SU-DHL-6 (cell line): ENCODE results near the gene AGPAT3.

ENCODE experiments used
- H2AFZ ChIP-seq: fragments of 200-600 bp; sonication (generic); 2 replicates; pipeline ENCODE4 v1.6.1; 2014; ENCODE audit warnings: low read depth, mild to moderate bottlenecking, moderate library complexity, mixed read lengths, antibody characterized with exemption, low read length; ENCODE audit not compliant: severe bottlenecking
- H3F3A ChIP-seq: fragments of 200-600 bp; shearing (Covaris generic); 2 replicates; pipeline ENCODE4 v1.6.0; 2016; ENCODE audit warnings: antibody characterized with exemption, mild to moderate bottlenecking; ENCODE audit not compliant: insufficient read depth
- H3K27ac ChIP-seq: fragments of 200-600 bp; sonication (generic); 2 replicates; pipeline ENCODE4 v1.5.1; 2016; ENCODE audit warnings: low read depth, mild to moderate bottlenecking, low read length, moderate library complexity, mixed read lengths
- H3K27me3 ChIP-seq: fragments of 200-600 bp; sonication (generic), shearing (Covaris generic); 2 replicates; pipeline ENCODE4 v1.6.0; 2014; ENCODE audit warnings: mild to moderate bottlenecking, low read length
- H3K36me3 ChIP-seq: fragments of 200-600 bp; sonication (generic); 2 replicates; pipeline ENCODE4 v1.6.1; 2014; ENCODE audit warnings: mild to moderate bottlenecking, low read length, mixed read lengths
- H3K4me2 ChIP-seq: fragments of 300-600, 200-600 bp; shearing (Covaris generic), sonication (generic); 2 replicates; pipeline ENCODE4 v1.6.0; 2014; ENCODE audit warnings: low read length, low read depth, mild to moderate bottlenecking; ENCODE audit not compliant: poor library complexity, severe bottlenecking
- H3K4me3 ChIP-seq: fragments of 200-600 bp; sonication (generic); 2 replicates; pipeline ENCODE4 v1.5.1; 2014; ENCODE audit warnings: antibody characterized with exemption, low read length, mild to moderate bottlenecking, mixed read lengths; ENCODE audit not compliant: insufficient read depth, poor library complexity, severe bottlenecking
- H3K79me2 ChIP-seq: fragments of 200-600 bp; sonication (generic); 2 replicates; pipeline ENCODE4 v1.6.1; 2014; ENCODE audit warnings: mild to moderate bottlenecking, low read length, moderate library complexity; ENCODE audit not compliant: insufficient read depth
- H3K9ac ChIP-seq: fragments of 200-600 bp; sonication (generic); 2 replicates; pipeline ENCODE4 v1.7.0; 2014; ENCODE audit warnings: mild to moderate bottlenecking, low read length
- H3K9me2 ChIP-seq: fragments of 200-600 bp; sonication (generic); replicated peaks from 2 replicates; pipeline ENCODE4 v1.6.1; 2014; ENCODE audit warnings: low read length; ENCODE audit not compliant: insufficient read depth
- H3K9me3 ChIP-seq: fragments of 200-600 bp; sonication (generic); 2 replicates; pipeline ENCODE4 v1.6.1; 2014; ENCODE audit warnings: low read length, mixed read lengths; ENCODE audit not compliant: insufficient read depth
- H4K20me1 ChIP-seq: fragments of 200-600 bp; sonication (generic); 2 replicates; pipeline ENCODE4 v1.6.1; 2014; ENCODE audit warnings: low read depth, mild to moderate bottlenecking, antibody characterized with exemption, low read length, moderate library complexity, mixed read lengths
- EZH2phosphoT487 ChIP-seq: fragments of 200-600 bp; sonication (generic), shearing (Covaris generic); conservative IDR thresholded peaks from 2 replicates; pipeline ENCODE4 v1.6.1; 2018; ENCODE audit warnings: mild to moderate bottlenecking, antibody characterized with exemption, low read length, moderate library complexity, mixed read lengths
- TF ChIP-seq, protein P1 (sequence below): fragments of 200-600 bp; sonication (generic); IDR thresholded peaks from one replicate; pipeline ENCODE4 v1.5.1; 2017; ENCODE audit warnings: antibody characterized with exemption, mild to moderate bottlenecking, low read length, moderate library complexity; ENCODE audit not compliant: insufficient read depth, poor library complexity, severe bottlenecking

Gene AGPAT3, protein sequence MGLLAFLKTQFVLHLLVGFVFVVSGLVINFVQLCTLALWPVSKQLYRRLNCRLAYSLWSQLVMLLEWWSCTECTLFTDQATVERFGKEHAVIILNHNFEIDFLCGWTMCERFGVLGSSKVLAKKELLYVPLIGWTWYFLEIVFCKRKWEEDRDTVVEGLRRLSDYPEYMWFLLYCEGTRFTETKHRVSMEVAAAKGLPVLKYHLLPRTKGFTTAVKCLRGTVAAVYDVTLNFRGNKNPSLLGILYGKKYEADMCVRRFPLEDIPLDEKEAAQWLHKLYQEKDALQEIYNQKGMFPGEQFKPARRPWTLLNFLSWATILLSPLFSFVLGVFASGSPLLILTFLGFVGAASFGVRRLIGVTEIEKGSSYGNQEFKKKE

DNA sequence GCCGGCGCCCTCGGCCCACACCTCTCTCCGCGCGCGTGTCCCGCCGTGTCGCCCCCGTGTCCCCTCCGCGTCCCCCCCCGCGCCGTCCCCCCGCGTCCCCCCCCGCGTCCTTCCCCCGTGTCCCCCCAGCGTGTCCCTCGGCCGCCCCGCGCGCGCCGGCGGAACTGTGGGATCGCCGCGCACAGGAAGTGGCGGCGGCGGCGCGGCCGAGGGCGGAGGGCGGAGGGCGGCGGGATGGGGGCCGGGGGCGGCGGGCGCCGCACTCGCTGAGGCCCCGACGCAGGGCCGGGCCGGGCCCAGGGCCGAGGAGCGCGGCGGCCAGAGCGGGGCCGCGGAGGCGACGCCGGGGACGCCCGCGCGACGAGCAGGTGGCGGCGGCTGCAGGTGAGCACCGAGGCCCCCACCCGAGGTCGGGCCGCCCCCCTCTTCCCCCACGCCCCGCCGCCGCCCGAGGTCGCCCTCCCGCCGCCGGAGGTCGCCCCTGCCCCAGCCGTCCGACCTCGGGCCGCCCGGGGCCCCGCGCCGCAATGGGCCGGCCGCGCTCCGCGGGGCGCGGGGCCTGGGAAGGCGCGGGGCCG lies at the start of gene AGPAT3:
Gene AGPAT3, plus strand, starts transcription at position 262 of the 578 bp plus-strand sequence. CDS start 94,459 bp downstream, outside the sequence.
- H3K4me3 ChIP-seq, result no peak within 1 kb of the TSS
- TF ChIP-seq, protein P1, sequence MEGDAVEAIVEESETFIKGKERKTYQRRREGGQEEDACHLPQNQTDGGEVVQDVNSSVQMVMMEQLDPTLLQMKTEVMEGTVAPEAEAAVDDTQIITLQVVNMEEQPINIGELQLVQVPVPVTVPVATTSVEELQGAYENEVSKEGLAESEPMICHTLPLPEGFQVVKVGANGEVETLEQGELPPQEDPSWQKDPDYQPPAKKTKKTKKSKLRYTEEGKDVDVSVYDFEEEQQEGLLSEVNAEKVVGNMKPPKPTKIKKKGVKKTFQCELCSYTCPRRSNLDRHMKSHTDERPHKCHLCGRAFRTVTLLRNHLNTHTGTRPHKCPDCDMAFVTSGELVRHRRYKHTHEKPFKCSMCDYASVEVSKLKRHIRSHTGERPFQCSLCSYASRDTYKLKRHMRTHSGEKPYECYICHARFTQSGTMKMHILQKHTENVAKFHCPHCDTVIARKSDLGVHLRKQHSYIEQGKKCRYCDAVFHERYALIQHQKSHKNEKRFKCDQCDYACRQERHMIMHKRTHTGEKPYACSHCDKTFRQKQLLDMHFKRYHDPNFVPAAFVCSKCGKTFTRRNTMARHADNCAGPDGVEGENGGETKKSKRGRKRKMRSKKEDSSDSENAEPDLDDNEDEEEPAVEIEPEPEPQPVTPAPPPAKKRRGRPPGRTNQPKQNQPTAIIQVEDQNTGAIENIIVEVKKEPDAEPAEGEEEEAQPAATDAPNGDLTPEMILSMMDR, result no peak
- no peak for TF ChIP-seq EZH2phosphoT487
- no peaks in the 10 kb centered on the region for H3K9me2 ChIP-seq
- no peaks in the 10 kb centered on the region for H3K9me3 ChIP-seq
- no peaks in the 10 kb centered on the region for H3F3A ChIP-seq
- H3K9ac ChIP-seq, result no peak within 1 kb of the TSS
- no peaks in the 10 kb centered on the region for H4K20me1 ChIP-seq
- H3K4me2 ChIP-seq, result no peak within 1 kb of the TSS
- no peaks in the 10 kb centered on the region for H3K27me3 ChIP-seq
- no peaks in the 10 kb centered on the region for H3K36me3 ChIP-seq
- H3K79me2 ChIP-seq, result no peaks in the 10 kb centered on the region
- H3K27ac ChIP-seq, result no peak within 1 kb of the TSS
- no peak within 1 kb of the TSS for H2AFZ ChIP-seq

DNA sequence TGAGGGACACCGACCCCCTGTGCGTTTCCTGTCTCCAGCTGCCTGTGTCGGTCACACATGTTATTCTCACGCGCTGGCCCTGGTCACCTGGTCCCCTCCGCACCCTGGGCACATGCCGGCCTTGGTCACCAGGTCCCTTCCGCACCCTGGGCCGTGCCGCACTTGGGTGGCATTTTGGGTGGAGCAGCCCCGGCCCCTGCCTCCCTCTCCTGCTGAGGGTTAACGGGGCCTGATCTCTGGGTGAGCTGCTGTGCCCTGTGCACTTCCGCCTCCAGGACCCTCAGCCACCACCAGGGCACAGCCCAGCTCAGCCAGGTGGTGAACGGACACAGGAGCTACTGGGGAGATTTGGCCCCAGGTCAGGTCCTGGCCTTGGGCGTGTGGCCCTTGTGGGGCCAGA lies 49.0 kb upstream of the AGPAT3 start:
- Histone ChIP-seq H3K9ac (no peak overlapping the region), H3K9me2 (no peaks in the 10 kb centered on the region), H3K36me3 (no peaks in the 10 kb centered on the region), H3F3A (no peaks in the 10 kb centered on the region), H4K20me1 (no peaks in the 10 kb centered on the region), H3K4me2 (no peak overlapping the region), H3K9me3 (no peaks in the 10 kb centered on the region), H3K27me3 (no peaks in the 10 kb centered on the region), H2AFZ (no peak overlapping the region), H3K79me2 (no peaks in the 10 kb centered on the region), H3K4me3 (no peak overlapping the region), H3K27ac (no peak overlapping the region)
- TF ChIP-seq, protein P1, result no peak
- TF ChIP-seq EZH2phosphoT487, result no peak

DNA sequence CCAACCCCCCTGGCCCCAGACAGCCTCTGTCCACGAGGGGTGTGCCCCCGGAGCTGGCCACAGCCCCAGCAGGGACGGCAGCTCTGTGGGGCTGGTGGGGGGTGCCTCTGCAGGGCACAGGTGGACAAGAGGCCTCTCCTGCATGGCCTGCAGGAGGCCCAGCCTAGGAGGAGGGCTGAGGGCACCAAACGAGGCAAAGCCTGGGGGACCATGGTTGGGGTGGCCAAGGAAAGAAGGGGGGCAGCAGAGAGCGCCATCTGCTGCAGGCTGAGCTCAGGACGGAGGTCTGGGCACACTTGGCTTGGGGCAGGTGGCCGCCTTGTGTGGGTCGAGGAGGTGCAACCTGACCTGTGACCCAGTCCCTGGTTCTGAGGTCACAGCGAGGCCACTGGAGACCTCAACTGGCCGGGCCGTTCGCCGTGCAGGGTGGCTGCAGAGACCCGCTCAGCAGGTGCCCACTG lies 48.4 kb upstream of the AGPAT3 start:
- Histone ChIP-seq H3K9me3 (no peaks in the 10 kb centered on the region), H4K20me1 (no peaks in the 10 kb centered on the region), H3K27me3 (no peaks in the 10 kb centered on the region), H3K4me3 (no peak overlapping the region), H2AFZ (no peak overlapping the region), H3K9ac (no peak overlapping the region), H3K27ac (no peak overlapping the region), H3K4me2 (no peak overlapping the region), H3K36me3 (no peaks in the 10 kb centered on the region), H3F3A (no peaks in the 10 kb centered on the region), H3K9me2 (no peaks in the 10 kb centered on the region), H3K79me2 (no peaks in the 10 kb centered on the region)
- TF ChIP-seq, protein P1, result no peak
- TF ChIP-seq EZH2phosphoT487, result no peak
